Measurements from ENCODE around the gene SLC7A14.

The SLC7A14 gene

GRCh38 chr3:170473358-170473757 is 112.5 kb downstream of the SLC7A14 start:
- DNase-seq (ENCODE audit: extremely low read depth in 1 of 2, low read depth in 1 of 2) = no peak

GRCh38 chr3:170471149-170471548 is 114.7 kb downstream of the SLC7A14 start:
- no peak for DNase-seq (ENCODE audit: extremely low read depth in 1 of 2, low read depth in 1 of 2)

DNA sequence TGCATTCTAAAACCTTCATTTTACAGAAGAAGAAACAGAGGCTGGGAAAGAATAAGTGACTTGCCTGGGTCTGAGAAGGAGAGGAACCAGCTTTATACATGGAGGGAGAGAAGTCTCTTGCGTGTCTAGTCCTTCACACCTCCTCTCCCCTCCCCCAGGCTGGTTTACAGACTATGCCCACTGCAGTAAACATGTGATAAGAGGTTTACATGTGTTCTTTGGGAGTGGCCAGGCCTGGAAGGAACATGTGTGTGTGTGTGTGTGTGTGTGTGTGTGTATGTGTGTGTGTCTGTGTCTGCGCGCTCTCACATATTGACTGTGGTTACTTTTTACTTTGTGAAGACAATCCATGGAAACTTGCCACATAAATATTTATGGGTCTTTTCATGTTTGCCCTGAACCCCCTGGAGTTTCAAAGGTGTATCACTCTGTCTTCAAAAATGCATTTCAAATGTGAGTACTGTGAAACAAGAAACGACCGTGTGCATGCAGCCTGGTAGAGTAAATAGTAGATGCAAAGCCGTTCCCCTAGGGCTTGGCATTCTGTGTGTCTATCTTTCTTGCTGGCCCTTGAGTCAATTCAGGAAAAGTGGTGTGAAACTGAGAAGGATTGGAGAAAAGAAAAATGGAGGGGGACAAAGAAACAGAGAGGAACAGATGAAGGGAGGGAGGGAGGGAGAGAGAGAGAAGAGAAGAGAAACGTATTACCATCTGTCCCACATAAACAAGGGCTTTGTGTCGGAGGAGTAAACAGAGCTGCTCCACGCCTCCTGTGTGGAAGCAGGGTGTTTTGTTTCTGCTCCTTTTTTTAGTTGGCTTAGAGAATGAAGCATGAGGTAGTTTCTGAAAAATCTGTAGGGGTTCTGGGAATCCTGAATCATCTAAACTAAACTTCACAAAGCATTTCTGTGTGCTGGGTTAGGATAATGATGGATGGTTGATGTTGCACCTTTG is 115.5 kb downstream of the SLC7A14 start:
- DNase-seq (ENCODE audit: extremely low read depth in 1 of 2, low read depth in 1 of 2) = no peak

DNA sequence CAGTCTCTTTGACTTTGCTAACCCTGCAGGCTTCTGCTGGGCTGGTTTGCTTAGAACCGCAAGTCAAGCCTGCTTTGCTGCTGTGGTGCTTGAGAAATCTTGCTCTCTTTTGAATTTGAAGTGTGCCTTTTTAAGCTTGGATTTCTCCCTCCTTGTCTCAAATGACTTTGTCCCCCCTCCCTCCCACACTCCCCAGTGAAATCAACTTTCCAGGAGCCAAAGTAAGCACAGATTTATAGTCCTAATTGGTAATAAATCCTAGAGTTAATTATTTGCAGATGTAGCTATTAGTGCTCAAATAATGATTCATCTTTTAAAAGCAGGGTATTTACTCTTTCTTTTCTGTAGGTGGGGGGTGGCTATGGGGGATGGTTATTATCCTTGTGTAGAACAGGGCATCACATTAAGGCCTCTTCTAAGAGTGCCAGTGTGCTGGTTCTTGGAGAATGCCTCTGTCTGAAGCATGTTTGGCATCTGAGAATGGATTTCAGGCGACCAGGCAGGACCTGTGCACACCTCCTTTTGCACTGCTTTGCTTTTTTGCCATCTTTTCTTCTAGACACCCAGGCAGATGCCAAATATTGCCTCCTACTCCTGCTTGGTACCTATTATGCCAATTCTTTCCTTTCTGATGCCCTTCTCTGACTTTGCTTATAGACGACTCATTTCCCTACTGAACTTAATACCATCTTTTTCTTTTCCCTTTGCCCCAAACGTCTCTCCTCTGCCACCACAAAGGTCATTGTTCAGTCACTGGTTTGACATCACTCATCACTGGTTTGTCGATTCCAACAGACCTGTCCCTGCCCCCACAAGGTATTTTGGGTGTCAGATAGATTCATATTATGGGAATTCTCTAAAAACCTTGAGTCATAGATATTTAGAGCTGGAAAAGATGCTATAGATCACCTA is 116.5 kb downstream of the SLC7A14 start:
- no peak for DNase-seq (ENCODE audit: extremely low read depth in 1 of 2, low read depth in 1 of 2)

GRCh38 chr3:170467571-170468147 is 118.2 kb downstream of the SLC7A14 start:
- DNase-seq (ENCODE audit: extremely low read depth in 1 of 2, low read depth in 1 of 2) = no peak

- DNase-seq (ENCODE audit: extremely low read depth in 1 of 2, low read depth in 1 of 2) = no peak
Observed at GRCh38 chr3:170467007-170467406, 118.9 kb downstream of the SLC7A14 start.

GRCh38 chr3:170465955-170466354 is 119.9 kb downstream of the SLC7A14 start:
- DNase-seq (ENCODE audit: extremely low read depth in 1 of 2, low read depth in 1 of 2) = no peak

- no peak for DNase-seq (ENCODE audit: extremely low read depth in 1 of 2, low read depth in 1 of 2)
Observed at GRCh38 chr3:170463011-170463410, 122.9 kb downstream of the SLC7A14 start.

- DNase-seq (ENCODE audit: extremely low read depth in 1 of 2, low read depth in 1 of 2) = no peak
Observed at GRCh38 chr3:170458285-170458684, 127.6 kb downstream of the SLC7A14 start.

GRCh38 chr3:170454509-170454908 is 131.4 kb downstream of the SLC7A14 start:
- no peak for DNase-seq (ENCODE audit: extremely low read depth in 1 of 2, low read depth in 1 of 2)

GRCh38 chr3:170450039-170450438 is 135.8 kb downstream of the SLC7A14 start:
- no peak for DNase-seq (ENCODE audit: extremely low read depth in 1 of 2, low read depth in 1 of 2)

DNA sequence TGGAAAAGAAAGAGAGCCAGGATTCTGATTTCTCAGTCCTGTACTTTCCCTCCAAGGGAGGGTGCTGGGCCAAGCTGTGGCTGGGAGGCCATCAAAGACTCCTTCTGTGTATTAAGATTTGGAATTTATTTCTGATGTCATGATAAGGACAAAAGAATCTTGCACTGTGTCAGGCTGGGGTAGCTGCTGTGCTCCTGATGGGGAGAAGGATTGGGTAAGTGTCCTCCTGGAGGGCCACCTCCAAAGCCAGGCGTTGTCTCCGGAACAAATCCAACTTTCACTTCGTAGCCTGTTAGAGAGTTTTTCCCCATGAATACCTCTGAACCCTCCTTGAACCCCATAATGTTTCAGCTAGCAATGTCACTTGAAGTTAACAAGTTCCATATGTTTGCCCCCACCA is 137.3 kb downstream of the SLC7A14 start:
- DNase-seq (ENCODE audit: extremely low read depth in 1 of 2, low read depth in 1 of 2) = no peak

DNA sequence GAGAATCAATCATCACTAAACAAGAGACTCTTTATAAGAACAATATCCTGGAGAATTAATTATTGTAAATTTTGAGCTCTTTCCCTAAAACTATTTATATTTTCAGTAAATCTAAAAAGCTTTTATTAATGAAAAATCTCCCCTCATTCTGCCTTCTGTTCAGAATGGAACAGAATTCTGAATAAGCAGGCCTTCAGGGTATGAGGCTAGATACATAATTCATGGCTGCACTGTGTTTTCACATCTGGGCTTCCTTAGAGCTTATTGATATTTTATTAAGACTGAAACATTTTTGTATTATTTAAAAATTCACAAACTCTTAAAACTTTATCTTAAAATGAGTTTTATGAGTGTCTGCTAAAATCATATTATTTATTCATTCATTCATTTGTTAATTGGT is 142.4 kb downstream of the SLC7A14 start:
- no peak for DNase-seq (ENCODE audit: extremely low read depth in 1 of 2, low read depth in 1 of 2)

DNA sequence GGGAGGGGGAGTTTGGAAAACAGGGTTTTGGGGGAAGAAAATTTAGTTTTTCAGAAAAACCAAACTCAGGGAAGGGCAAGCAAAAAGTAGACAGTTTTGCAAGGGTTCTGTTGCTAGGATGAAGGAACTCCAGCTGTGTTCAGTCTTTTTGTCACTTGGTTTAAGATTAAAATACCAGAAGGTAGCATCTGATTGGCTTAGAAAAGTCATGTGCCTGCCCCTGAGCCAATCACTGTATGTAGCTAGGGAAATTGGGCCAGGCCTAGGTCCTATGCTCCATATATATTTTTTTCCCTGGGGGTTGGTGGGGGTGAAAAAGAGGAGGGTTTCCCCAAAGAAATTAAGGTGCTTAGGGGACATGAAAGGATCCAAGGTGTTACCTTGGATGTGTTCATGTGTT is 142.9 kb downstream of the SLC7A14 start:
- DNase-seq (ENCODE audit: extremely low read depth in 1 of 2, low read depth in 1 of 2) = no peak

DNA sequence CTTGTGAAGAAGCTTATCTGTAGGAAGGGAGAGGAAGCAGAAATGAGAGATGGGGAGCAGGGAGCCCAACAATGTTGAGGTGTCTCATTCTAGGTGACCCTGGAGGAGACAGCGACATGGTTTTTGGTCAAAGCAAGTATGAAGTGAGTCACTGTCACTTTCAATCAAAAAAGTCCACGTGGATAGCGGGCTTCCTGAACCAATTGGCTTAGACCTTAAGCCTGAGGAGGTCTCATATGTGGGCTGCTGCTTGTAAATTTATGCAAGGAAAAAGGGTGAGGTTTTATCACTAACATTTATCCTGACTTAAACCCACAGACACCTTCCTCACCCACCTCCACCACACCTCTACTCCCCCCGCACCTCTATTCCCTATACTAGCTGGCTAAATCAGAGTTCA is 144.5 kb downstream of the SLC7A14 start:
- DNase-seq (ENCODE audit: extremely low read depth in 1 of 2, low read depth in 1 of 2) = no peak

- no peak for DNase-seq (ENCODE audit: extremely low read depth in 1 of 2, low read depth in 1 of 2)
Observed at GRCh38 chr3:170440344-170440743, 145.5 kb downstream of the SLC7A14 start.

- no peak for DNase-seq (ENCODE audit: extremely low read depth in 1 of 2, low read depth in 1 of 2)
Observed at GRCh38 chr3:170438836-170439235, 147.0 kb downstream of the SLC7A14 start.

DNA sequence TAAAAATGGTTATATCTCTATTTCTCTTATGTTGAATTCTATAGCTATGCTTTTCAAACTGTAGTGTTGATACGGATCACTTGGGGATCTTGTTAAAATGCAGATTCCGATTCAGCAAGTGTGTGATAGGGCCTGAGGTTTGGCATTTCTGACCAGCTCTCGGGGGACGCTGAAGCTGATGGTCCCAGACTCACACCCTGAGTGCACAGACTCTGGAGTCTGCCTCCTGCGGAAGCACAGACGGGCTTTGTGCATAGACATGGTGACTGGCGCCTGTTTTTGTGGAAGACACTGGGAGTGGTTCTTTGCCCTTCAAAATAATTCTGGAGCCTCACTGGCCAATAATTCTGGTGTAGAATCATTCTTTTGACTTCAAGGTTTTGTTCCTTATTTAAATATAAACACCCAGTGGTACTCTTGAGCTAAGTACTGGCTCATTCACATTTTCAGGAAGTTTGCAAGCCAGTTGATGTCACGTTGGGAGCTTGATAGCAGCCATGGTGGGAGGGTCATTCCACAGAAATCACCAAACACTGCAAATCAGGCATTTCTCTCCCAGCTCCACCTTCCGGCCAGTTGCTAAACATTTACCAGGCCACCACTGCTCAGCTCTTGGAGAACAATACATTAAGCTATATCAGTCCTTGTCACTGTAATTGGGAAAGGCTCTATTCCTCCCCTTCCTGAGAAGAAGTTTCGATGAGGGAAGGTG is 148.0 kb downstream of the SLC7A14 start:
- no peak for DNase-seq (ENCODE audit: extremely low read depth in 1 of 2, low read depth in 1 of 2)

- DNase-seq (ENCODE audit: extremely low read depth in 1 of 2, low read depth in 1 of 2) = no peak
Observed at GRCh38 chr3:170437176-170437575, 148.7 kb downstream of the SLC7A14 start.

DNA sequence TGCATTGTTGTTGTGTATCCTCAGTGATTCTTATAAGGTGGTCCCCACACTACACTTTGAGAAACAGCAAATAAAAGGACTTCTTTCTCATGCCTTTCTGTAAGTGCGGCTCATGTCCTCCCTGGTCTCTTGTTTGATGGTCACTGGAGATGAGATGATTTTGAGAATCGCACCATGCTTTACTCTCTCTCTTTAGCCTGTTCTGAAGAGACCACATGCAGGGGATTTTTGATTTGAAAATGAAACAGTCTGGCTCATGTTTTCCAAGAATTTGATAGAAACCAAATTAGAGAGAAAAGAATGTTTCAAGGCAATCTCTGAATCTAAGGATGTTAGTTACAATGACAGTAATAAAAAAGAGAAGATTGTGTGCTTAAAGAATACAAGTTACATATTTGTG is 149.2 kb downstream of the SLC7A14 start:
- DNase-seq (ENCODE audit: extremely low read depth in 1 of 2, low read depth in 1 of 2) = no peak

- no peak for DNase-seq (ENCODE audit: extremely low read depth in 1 of 2, low read depth in 1 of 2)
Observed at GRCh38 chr3:170432416-170432815, 153.5 kb downstream of the SLC7A14 start.

Measured in stimulated activated CD8-positive, alpha-beta memory T cell treated with anti-CD3 and anti-CD28 coated beads, Interleukin-7, amount 100 ng/mL, for 48 hours (primary cell).